AG20443 (cell line): ENCODE results near the gene RBM10.

ENCODE experiments used
- DNase-seq: peaks from one replicate; pipeline ENCODE4 v3.0.0; 2012; ENCODE audit warnings: low spot score, mixed read lengths

RBM10 gene

DNA sequence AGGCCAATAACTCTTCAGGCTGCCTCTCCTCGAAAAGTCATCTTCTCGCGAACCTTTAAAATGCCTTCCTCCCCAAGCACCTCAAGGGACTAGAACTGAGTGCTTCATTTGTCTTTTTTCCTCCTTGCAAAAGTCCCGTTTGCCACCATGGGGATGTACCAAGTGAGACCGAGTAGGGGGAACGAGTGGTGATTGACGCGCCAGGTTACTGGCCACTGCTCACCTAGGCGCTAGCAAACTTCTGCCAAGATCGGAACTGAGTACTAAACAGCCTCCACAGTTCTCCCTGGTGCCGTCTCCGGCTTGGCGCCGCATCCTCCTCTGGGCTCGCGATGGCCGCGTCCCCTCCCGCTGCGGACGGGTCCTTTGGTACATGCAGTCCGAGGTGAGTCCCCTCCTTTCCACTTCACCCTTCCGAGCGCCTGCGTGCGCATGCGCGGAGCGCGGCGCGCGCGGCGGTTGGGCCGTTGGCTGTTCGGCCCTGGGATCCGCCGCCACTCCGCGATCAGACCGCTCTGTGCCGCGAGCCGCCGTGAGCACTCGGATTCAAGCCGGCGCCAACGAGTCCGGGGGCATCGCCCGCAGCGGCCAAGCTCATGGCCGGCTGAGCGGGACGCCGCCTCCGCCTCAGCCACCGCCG, 73.4 kb downstream of the RBM10 start, which contains the start of gene CDK16:
Gene CDK16, plus strand, starts transcription at position 402 of the 640 bp plus-strand sequence. CDS start 4,877 bp downstream, outside the sequence.
- peak; percentile 85 for DNase-seq

DNA sequence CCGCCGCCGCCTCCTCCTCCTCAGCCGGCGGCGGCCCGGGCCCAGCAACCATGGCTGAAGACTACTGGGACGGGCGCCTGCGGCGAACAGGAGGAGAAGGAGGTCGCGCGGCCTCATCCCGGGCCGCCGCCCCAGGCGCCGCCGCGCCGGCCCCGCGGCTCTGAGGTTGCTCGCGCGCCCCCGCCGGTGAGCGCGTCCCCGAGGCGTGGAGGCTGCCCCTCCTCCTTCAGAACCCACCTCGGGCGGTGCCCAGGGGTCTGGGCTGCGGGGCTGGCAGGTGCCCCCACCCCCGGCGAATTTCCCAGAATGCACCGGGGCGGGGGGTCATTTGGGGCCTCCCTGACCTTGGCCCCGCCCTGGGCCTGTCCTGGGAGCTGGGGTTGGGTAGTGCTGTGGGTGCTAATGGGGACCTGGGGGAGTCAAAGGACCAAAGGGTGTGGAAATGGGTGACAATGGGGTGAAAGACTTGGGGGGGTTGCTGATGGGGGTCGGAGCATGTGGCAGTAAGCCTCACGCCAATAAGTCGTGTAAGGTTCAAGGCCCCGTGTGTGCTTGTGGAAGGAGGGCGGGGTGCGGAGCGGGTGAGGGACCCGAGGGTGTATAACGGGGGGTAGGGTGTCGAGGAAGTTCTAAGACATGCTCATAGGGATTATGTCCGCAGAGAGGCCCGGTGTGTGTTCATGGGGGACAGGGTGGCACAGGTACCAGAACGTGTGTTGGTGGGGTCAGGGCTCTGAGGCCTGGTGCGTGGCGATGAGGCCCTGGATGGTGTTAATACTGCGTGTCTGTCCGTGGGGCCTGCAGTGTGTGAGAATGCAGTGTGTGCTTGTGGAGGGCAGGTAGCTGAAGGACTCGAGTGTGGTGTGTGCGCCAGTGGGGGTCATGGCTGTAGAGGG, 74.1 kb downstream of the RBM10 start:
- peak; percentile 25 for DNase-seq

DNA sequence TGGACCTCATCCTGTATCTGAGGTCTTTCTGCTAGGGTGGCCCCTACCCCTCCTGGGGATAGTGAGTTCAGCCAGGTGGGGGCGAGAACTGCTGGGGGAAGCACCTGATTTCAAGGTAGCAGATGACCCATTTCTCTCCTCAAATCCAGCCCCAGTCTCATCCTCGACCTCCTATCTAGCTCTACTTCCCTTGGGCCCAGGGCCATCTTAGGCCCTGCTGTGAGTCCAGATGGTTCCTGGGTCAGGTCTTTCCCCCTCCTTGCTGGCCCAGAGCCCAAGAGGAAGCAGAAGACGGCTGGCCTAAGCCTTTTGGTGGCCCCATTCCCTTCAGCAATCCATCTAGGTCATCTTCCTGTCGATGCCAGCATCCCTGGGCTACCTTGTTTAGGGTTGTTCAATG, 76.7 kb downstream of the RBM10 start:
- no peak for DNase-seq

DNA sequence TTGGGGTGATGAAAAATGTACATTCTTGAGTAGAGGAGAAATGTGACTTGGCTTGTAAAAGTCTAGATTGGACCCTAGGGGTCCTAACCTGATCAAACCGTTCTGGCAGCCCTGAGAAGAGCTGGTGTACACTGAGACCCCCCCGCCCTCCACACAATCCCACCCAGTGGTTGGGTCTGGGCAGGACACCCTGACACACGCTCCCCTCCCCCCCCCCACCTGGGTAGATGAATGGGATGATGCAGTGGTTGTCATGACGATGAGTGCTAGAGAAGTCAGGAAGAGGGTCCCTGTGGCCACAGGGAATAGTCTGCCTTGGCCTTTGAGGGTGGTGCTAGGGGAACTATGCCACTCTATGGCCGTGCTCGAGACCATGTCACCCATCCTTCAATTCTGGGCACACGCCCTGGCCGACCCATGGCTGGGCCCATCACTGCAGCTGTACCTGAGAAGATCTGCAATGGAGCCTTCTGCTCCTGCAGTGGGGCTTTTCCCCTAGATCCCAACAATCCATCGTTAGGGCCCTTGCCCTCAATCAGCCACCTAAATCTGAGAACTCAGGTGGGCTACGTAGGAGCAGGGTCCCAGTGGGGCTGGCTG, 77.8 kb downstream of the RBM10 start:
- DNase-seq = no peak

DNA sequence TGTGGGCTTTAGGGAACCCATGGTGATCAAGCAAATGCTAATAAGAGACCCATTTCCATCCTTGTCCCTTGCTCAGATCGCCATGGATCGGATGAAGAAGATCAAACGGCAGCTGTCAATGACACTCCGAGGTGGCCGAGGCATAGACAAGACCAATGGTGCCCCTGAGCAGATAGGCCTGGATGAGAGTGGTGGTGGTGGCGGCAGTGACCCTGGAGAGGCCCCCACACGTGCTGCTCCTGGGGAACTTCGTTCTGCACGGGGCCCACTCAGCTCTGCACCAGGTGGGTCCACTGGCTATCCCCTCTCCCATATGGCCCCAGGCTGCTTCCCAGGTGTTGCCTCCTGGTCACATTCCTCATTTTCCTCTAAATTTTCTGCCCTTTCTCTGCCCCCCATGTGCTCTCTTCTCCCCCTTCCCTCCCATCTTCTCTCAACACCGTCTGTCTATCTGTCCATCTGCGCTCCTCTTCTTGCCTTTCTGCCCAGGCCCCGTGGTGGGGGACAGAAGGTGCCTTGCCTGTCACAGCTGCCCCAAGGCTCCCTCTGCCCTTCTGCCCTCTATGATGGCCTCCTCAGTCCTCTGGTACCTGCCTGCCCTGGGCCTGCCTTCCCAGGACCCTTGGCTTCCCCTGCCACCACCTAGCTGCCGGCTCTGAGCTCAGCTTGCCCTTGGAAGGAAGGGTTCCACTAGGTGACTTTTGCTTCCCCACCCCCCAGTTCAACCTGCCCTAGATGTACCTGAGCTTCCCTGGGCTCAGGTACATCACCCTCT, 78.6 kb downstream of the RBM10 start:
- DNase-seq = no peak

DNA sequence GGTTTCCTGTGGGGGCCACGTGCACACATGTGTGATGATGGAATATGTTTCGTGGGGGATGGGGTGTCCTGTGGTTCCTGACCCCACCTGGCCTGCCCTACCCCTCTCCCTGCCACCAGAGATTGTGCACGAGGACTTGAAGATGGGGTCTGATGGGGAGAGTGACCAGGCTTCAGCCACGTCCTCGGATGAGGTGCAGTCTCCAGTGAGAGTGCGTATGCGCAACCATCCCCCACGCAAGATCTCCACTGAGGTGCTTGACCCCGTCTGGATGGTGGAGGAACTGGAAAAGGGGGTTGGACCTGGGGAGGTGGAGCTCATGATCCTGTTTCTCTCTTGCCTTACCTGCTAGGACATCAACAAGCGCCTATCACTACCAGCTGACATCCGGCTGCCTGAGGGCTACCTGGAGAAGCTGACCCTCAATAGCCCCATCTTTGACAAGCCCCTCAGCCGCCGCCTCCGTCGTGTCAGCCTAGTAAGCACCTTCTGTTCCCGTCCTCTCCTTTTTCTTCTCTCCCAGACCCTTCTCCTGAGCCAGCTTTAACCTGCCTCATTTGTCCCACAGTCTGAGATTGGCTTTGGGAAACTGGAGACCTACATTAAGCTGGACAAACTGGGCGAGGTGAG, 79.4 kb downstream of the RBM10 start:
- DNase-seq = no peak

DNA sequence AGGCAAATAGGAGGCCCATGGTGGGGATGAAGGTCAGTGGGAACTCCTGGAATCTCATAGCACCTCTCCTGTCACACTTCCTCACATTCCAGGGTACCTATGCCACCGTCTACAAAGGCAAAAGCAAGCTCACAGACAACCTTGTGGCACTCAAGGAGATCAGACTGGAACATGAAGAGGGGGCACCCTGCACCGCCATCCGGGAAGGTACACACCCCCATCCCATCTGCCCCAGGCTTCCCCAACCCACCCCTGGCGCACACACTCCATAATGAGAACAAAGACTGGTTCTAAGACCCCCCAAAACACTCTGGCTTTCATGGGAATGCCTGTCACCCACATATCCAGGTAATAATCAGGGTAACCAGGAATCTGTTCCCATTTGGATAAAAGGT, 79.9 kb downstream of the RBM10 start:
- DNase-seq = no peak

DNA sequence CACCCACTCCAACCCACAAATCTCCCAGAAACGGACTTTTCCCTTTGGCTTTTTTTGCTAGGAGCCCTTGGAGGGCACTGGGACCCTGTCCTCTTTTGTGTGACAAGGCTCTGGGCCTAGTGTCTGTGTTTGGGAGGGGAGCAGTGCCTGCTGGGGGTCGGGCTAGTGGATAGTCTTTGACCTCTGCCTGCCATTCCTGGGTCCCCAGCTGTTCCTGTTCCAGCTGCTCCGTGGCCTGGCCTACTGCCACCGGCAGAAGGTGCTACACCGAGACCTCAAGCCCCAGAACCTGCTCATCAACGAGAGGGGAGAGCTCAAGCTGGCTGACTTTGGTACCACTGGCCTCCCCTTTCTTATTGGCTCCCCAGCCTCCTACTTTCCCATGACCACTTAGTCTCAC, 81.0 kb downstream of the RBM10 start:
- DNase-seq = no peak

DNA sequence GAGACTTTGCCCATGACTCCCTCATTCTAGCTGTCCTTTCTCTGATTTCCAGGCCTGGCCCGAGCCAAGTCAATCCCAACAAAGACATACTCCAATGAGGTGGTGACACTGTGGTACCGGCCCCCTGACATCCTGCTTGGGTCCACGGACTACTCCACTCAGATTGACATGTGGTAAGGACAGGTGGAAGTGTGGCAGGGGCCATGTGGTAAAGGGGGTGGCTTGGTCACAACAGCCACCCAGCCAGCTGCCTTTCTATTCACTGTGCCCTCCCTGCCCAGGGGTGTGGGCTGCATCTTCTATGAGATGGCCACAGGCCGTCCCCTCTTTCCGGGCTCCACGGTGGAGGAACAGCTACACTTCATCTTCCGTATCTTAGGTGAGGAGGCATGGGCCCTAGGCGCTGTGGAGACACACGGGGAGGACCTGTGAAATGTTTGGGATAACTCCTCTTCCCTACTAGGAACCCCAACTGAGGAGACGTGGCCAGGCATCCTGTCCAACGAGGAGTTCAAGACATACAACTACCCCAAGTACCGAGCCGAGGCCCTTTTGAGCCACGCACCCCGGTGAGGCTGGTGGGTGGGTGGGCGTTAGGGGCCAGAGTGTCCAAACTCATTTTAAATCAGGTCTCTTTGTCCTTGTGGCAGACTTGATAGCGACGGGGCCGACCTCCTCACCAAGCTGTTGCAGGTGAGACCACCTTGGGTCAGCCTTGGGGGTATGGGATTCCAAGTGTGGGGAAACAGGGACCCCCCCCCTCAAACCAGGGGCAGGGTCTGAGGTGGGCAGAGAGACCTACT, 81.7 kb downstream of the RBM10 start:
- DNase-seq = no peak

DNA sequence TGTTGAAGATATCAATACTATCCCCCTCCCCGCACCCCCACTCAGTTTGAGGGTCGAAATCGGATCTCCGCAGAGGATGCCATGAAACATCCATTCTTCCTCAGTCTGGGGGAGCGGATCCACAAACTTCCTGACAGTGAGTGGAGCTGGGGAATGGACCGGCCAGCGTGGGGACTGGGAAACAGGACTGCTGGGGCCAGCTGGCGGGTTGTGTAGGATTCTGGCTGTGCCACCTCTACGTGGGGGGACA, 82.2 kb downstream of the RBM10 start:
- DNase-seq = no peak

DNA sequence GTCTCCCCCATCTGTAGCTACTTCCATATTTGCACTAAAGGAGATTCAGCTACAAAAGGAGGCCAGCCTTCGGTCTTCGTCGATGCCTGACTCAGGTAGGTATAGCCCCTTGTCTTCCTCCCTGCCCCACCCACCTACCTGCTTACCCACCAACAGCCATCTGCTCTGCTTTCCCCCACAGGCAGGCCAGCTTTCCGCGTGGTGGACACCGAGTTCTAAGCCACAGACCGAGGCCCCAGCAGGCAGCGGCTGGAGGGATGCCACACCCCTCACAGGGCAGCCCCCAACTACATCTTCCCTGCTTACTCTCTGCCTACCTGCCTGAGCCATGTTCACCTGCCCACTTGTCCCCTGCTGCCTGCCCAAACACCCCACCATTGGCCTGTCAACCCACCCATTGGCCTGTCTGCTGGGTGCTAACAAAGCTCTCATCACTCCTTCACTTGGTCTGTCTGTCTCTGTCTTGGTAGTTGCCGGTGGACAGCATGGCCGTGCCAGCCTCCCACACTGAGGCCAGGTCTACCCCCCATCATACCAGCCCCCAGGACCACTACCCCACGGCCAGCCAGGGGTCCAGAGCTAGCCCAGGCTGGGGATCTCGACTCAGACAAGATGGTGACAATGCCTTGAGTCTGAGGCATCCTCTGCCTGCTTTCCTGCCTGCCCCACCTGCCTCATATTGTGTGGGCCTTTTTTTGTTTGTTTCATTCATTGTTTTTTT, 83.7 kb downstream of the RBM10 start:
- DNase-seq = no peak

DNA sequence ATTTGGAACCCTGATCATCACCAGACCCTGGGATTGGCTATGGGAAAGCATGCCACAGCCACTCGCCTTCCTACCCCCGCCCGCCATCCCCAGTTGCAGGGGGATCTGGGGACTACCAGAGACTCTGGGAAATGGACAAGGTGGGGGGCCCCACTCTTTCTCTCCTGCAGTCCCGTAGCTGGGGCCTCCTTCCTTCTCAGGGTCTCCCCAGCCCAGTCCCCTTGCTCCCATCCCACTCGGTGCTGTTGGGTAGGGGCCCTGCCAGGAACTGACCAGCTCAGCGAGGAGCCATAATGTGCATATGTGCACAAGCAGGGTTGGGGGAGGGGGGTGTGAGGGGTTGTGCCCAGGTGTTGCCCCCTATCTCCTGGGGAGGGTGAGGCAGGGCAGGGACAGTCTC, 84.4 kb downstream of the RBM10 start:
- no peak for DNase-seq

DNA sequence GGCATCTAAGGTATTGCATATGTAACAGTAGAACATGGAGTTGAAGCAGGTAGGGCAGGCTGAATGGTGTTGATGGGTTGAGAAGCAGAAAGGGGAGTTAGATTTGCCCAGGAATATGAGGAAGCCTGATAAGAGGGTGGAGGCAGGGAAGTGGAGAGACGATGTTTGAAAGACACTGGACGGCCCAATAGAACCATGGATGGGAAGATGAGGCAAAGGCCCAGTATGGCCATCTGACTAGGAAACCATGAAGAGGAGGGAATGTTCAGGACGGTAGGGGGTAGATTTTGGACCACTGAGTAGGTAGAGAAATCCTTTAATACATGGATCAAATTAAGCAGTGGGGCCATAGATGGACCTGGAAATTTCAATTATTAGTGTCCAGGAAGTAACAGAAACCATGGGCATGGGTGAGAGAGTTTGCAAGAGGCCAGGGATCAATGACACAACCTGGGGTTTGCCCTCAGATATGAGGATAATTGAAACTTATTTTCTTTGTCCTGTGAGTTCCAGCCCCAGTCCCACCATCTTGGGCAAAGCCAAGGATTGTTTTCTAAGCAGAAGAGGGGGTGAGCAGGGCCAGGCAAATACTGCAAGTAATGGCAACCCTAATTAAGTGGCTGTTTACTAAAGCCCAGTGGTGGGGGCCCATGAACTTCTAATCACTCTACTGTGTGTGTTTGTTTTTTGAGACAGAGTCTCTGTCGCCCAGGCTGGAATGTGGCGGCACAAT, 85.3 kb downstream of the RBM10 start:
- DNase-seq = no peak

DNA sequence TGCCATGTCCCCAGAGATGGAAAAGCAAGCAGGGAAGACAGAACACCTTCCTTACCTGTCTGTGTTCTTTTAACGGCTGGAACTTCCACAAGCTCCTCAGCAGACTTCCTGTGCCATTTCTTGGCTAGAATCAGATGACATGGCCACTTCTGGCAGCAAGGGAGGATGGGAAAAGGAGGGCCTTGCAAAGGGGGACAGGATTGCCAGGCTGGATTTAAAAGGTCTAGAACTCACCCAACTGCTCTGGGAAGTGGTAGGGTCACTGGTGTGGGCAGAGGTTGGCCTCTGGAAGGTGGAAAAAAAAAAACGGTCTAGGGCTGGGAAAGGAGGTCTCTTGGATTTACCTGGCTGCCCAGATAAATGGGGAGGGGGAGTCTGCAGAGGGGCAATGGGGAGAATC, 86.1 kb downstream of the RBM10 start:
- DNase-seq = no peak

DNA sequence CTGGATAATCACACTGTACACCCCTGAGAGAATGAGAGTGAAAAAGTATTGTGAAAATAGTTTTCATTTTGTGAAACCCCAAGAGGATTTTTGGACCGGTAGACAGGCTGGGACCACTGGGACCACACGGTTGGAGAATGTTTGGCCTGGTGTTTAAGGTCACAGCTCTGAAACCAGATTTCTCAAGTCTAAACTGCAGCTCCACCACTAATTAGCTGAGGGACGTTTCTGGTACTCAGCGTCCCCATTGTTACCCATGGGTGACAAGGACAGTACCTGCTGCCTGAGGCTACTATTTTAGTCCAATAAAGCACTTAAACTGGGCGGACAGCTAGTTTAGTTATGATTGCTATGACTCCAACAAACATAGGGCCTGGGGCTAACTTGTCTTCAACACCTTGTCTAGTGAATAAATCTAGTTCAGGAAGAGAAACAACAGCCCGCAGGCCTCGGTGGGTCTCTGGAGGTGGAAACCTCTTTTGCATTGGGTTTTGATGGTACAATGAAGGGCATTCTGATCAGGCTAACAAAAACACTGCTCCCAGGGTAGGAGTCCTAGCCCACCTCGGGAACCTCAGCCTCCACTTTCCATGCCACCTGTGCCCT, 87.3 kb downstream of the RBM10 start:
- DNase-seq = no peak

DNA sequence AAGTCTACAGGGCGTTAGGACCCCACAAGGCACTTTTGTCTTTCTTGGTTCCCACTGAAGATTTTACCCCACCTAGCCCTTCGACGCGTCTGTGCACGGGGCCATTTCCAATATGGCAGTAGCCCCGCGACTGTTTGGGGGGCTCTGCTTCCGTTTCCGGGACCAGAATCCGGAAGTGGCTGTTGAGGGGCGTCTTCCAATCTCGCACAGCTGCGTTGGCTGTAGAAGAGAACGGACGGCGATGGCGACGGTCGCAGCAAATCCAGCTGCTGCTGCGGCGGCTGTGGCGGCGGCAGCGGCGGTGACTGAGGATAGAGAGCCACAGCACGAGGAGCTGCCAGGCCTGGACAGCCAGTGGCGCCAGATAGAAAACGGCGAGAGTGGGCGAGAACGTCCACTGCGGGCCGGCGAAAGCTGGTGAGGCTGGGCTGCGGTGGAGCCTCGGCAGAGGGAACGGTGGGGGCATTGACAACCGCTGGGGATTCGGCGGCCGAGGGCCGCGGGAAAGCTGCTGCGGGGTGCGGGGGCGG, 87.8 kb downstream of the RBM10 start, which contains the start of gene USP11:
Gene USP11, plus strand, starts transcription at position 207 of the 530 bp plus-strand sequence. Its CDS starts 35 bp downstream, at position 242.
- DNase-seq = peak; percentile 33

DNA sequence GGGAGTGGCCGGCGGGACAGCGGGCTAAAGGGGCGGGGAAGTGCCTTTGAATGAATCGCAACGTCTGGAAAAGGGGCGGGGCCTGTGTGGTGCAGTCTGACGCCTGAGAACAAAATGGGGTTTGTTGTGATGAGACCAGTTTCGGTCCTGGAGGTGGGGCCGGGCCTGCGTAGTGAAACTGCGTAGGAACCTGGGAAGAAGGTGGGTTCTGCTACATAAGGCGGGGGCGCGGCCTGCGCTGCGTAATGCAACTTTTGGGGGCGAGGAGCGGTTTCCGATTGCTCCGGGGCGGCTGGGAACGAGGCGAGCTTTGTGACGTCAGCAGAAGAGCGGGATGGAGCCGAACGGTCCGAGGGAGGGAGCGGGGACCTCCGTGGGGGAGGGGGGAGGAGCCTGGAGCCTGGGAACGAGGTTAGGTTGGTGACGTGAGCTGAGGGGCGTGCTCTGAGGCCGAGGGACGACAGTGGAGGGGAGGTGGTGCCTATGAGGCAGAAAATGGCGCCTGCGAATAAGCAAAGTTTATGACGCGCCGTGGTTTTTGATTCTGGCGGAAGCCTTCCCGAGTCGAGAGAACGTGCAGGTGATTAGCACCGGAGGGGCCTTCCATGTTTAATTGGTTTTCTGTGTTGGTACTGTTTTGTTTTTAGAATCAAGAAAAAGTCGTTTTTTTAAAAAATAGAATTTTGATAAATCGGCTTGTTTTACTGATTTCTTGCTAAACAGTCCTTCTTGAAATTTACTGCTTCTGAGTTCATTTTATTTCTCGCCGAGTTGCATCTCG, 88.5 kb downstream of the RBM10 start:
- DNase-seq = peak; percentile 90

DNA sequence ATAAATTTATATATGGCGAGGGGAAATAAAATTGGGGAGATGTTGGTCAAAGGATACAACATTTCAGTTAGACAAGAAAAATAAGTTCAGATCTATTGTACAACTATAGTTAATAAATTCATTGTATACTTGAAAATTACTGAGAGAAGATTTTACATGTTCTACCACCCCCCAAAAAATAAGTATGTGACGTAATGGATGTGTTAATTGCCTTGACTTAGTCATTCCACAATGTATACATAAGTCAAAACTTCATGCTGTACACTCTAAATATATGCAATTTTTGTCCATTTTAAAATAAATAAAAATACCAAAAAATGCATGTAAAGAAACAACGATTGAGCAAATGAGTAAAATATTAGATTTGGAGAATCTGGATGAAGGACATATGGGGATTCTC, 89.6 kb downstream of the RBM10 start:
- no peak for DNase-seq
